Measurements from ENCODE around the gene WBP11.

Gene WBP11

GRCh38 chr12:14840616-14841015, 37.3 kb upstream of the WBP11 start:
- Histone ChIP-seq H3K4me3 (ENCODE audit: low read depth in 1 of 2, low read length in 2 of 2) (no peak overlapping the region), H3K9me3 (ENCODE audit: low read length) (no peaks in the 10 kb centered on the region), H3K36me3 (ENCODE audit: insufficient read depth, low read length) (no peaks in the 10 kb centered on the region), H3K27me3 (ENCODE audit: control insufficient read depth in 1 of 2, insufficient read depth in 2 of 2, low read length in 2 of 2) (no peaks in the 10 kb centered on the region), H3K9ac (ENCODE audit: low read length) (no peak overlapping the region), H3K27ac (ENCODE audit: low read depth, low read length) (no peak overlapping the region), H3K4me1 (ENCODE audit: insufficient read depth, low read length) (peaks cover 10% of the 10 kb centered on the region)

- Histone ChIP-seq H3K4me3 (ENCODE audit: low read depth in 1 of 2, low read length in 2 of 2) (no peak overlapping the region), H3K27me3 (ENCODE audit: control insufficient read depth in 1 of 2, insufficient read depth in 2 of 2, low read length in 2 of 2) (no peaks in the 10 kb centered on the region), H3K27ac (ENCODE audit: low read depth, low read length) (no peak overlapping the region), H3K4me1 (ENCODE audit: insufficient read depth, low read length) (peaks cover 10% of the 10 kb centered on the region), H3K9ac (ENCODE audit: low read length) (no peak overlapping the region), H3K36me3 (ENCODE audit: insufficient read depth, low read length) (no peaks in the 10 kb centered on the region), H3K9me3 (ENCODE audit: low read length) (no peaks in the 10 kb centered on the region)
Measured at GRCh38 chr12:14839262-14839661, 36.0 kb upstream of the WBP11 start.

GRCh38 chr12:14836336-14837210, 33.3 kb upstream of the WBP11 start:
- Histone ChIP-seq H3K9ac (ENCODE audit: low read length) (no peak overlapping the region), H3K9me3 (ENCODE audit: low read length) (no peaks in the 10 kb centered on the region), H3K4me3 (ENCODE audit: low read depth in 1 of 2, low read length in 2 of 2) (no peak overlapping the region), H3K27me3 (ENCODE audit: control insufficient read depth in 1 of 2, insufficient read depth in 2 of 2, low read length in 2 of 2) (no peaks in the 10 kb centered on the region), H3K4me1 (ENCODE audit: insufficient read depth, low read length) (peaks cover 3% of the 10 kb centered on the region), H3K27ac (ENCODE audit: low read depth, low read length) (no peak overlapping the region), H3K36me3 (ENCODE audit: insufficient read depth, low read length) (no peaks in the 10 kb centered on the region)

DNA sequence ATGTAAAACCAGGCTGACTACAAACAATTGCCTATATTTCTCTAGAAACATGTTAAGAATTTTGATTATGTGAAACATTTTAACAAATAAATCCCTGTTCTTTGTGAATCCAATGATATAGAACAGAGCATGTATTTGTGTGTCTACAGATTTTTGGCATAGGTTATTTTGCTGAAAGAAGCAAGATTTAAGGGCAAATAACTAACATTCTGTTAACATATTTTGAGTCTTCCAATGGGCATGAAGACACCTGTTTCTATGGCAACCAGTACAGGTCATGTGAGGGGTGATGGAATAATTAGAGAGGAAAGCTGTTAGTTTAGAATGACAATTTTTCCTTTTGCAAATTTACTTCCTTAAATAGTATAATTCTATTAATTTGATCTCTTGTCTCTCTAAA, 31.2 kb upstream of the WBP11 start:
- Histone ChIP-seq H3K36me3 (ENCODE audit: insufficient read depth, low read length) (no peaks in the 10 kb centered on the region), H3K4me1 (ENCODE audit: insufficient read depth, low read length) (no peaks in the 10 kb centered on the region)

GRCh38 chr12:14833952-14834351, 30.7 kb upstream of the WBP11 start:
- no peaks in the 10 kb centered on the region for H3K4me1 ChIP-seq (ENCODE audit: insufficient read depth, low read length)
- H3K4me3 ChIP-seq (ENCODE audit: low read depth in 1 of 2, low read length in 2 of 2): no peak overlapping the region
- no peaks in the 10 kb centered on the region for H3K36me3 ChIP-seq (ENCODE audit: insufficient read depth, low read length)
- no peak overlapping the region for H3K27ac ChIP-seq (ENCODE audit: low read depth, low read length)
- no peaks in the 10 kb centered on the region for H3K9me3 ChIP-seq (ENCODE audit: low read length)
- H3K27me3 ChIP-seq (ENCODE audit: control insufficient read depth in 1 of 2, insufficient read depth in 2 of 2, low read length in 2 of 2): no peaks in the 10 kb centered on the region
- H3K9ac ChIP-seq (ENCODE audit: low read length): no peak overlapping the region

More for the DNA sequence above, 31.2 kb upstream of the WBP11 start:
- H3K9me3 ChIP-seq (ENCODE audit: low read length): no peaks in the 10 kb centered on the region
- no peak overlapping the region for H3K9ac ChIP-seq (ENCODE audit: low read length)
- H3K27ac ChIP-seq (ENCODE audit: low read depth, low read length): no peak overlapping the region
- no peak overlapping the region for H3K4me3 ChIP-seq (ENCODE audit: low read depth in 1 of 2, low read length in 2 of 2)
- no peaks in the 10 kb centered on the region for H3K27me3 ChIP-seq (ENCODE audit: control insufficient read depth in 1 of 2, insufficient read depth in 2 of 2, low read length in 2 of 2)

DNA sequence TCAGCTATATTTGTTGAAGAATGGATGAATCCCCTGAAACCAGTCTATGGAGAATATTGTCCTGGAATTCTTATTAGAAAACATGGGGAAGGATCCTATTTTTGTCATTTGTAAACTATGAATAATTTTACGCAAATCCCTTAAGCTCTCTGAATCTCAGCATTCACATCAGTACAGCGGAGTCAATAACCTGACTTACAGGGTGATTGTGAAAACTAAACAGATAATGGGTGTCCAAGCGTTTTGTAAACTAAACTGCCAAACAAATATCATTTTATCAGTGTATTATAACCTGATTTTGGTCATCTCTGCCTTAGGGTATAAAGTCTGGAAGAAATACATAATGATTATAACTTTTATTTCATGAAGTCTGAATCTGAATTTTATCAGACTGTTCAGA, 30.1 kb upstream of the WBP11 start:
- H3K27me3 ChIP-seq (ENCODE audit: control insufficient read depth in 1 of 2, insufficient read depth in 2 of 2, low read length in 2 of 2): no peaks in the 10 kb centered on the region
- H3K36me3 ChIP-seq (ENCODE audit: insufficient read depth, low read length): no peaks in the 10 kb centered on the region
- H3K9ac ChIP-seq (ENCODE audit: low read length): no peak overlapping the region
- no peaks in the 10 kb centered on the region for H3K4me1 ChIP-seq (ENCODE audit: insufficient read depth, low read length)
- no peaks in the 10 kb centered on the region for H3K9me3 ChIP-seq (ENCODE audit: low read length)
- H3K4me3 ChIP-seq (ENCODE audit: low read depth in 1 of 2, low read length in 2 of 2): no peak overlapping the region
- H3K27ac ChIP-seq (ENCODE audit: low read depth, low read length): no peak overlapping the region

GRCh38 chr12:14828892-14829291, 25.6 kb upstream of the WBP11 start:
- Histone ChIP-seq H3K27ac (ENCODE audit: low read depth, low read length) (no peak overlapping the region), H3K9me3 (ENCODE audit: low read length) (no peaks in the 10 kb centered on the region), H3K4me1 (ENCODE audit: insufficient read depth, low read length) (no peaks in the 10 kb centered on the region), H3K4me3 (ENCODE audit: low read depth in 1 of 2, low read length in 2 of 2) (no peak overlapping the region), H3K9ac (ENCODE audit: low read length) (no peak overlapping the region), H3K36me3 (ENCODE audit: insufficient read depth, low read length) (no peaks in the 10 kb centered on the region), H3K27me3 (ENCODE audit: control insufficient read depth in 1 of 2, insufficient read depth in 2 of 2, low read length in 2 of 2) (no peaks in the 10 kb centered on the region)

GRCh38 chr12:14827043-14827442, 23.8 kb upstream of the WBP11 start:
- Histone ChIP-seq H3K4me1 (ENCODE audit: insufficient read depth, low read length) (no peaks in the 10 kb centered on the region), H3K9ac (ENCODE audit: low read length) (no peak overlapping the region), H3K27ac (ENCODE audit: low read depth, low read length) (no peak overlapping the region), H3K36me3 (ENCODE audit: insufficient read depth, low read length) (no peaks in the 10 kb centered on the region), H3K9me3 (ENCODE audit: low read length) (no peaks in the 10 kb centered on the region), H3K27me3 (ENCODE audit: control insufficient read depth in 1 of 2, insufficient read depth in 2 of 2, low read length in 2 of 2) (no peaks in the 10 kb centered on the region), H3K4me3 (ENCODE audit: low read depth in 1 of 2, low read length in 2 of 2) (no peak overlapping the region)

DNA sequence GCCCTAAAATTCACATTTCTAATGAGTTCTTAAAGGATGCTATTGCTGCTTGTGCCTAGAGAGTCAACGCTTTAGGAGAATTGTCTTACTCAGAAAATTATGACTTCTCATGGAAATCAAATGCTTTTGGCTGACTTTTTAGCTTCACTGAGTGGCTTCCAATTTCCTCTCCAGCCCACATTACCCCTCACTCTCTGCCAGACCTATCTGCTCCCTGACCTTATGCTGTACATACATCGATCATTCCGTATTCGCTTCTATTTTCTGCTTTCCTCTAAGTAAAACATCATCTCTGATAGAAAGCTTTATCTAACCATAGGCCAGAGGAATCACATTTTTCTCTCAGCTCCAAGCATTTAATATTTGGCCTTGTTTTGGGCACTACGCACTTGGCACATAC, 23.2 kb upstream of the WBP11 start:
- H3K4me3 ChIP-seq (ENCODE audit: low read depth in 1 of 2, low read length in 2 of 2): no peak overlapping the region
- no peak overlapping the region for H3K9ac ChIP-seq (ENCODE audit: low read length)
- H3K27ac ChIP-seq (ENCODE audit: low read depth, low read length): no peak overlapping the region
- H3K4me1 ChIP-seq (ENCODE audit: insufficient read depth, low read length): no peaks in the 10 kb centered on the region
- H3K9me3 ChIP-seq (ENCODE audit: low read length): no peaks in the 10 kb centered on the region
- no peaks in the 10 kb centered on the region for H3K36me3 ChIP-seq (ENCODE audit: insufficient read depth, low read length)
- H3K27me3 ChIP-seq (ENCODE audit: control insufficient read depth in 1 of 2, insufficient read depth in 2 of 2, low read length in 2 of 2): no peaks in the 10 kb centered on the region

DNA sequence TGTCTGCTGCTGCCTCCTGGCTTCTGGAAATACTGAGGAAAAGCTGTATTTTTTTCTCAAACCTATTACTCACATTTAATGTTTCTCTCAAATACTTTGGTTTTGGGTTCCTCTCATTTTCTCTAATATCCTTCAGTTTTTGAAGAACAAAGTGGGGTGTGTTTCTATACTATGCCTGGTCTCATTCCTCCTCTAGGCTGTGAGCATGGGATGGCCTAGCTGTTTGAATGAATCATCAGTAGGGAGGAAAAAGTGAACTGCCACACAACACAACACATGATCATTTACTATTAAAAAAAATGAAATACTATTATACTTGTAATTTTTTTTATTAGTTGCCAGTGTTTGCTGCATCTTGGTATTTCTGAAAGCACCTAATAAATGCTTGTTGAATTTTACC, 22.0 kb upstream of the WBP11 start:
- H3K4me1 ChIP-seq (ENCODE audit: insufficient read depth, low read length): no peaks in the 10 kb centered on the region
- no peak overlapping the region for H3K4me3 ChIP-seq (ENCODE audit: low read depth in 1 of 2, low read length in 2 of 2)
- H3K27ac ChIP-seq (ENCODE audit: low read depth, low read length): no peak overlapping the region
- H3K9ac ChIP-seq (ENCODE audit: low read length): no peak overlapping the region
- no peaks in the 10 kb centered on the region for H3K9me3 ChIP-seq (ENCODE audit: low read length)
- H3K36me3 ChIP-seq (ENCODE audit: insufficient read depth, low read length): no peaks in the 10 kb centered on the region
- H3K27me3 ChIP-seq (ENCODE audit: control insufficient read depth in 1 of 2, insufficient read depth in 2 of 2, low read length in 2 of 2): no peaks in the 10 kb centered on the region

- no peaks in the 10 kb centered on the region for H3K9me3 ChIP-seq (ENCODE audit: low read length)
- H3K4me3 ChIP-seq (ENCODE audit: low read depth in 1 of 2, low read length in 2 of 2): no peak overlapping the region
- H3K27me3 ChIP-seq (ENCODE audit: control insufficient read depth in 1 of 2, insufficient read depth in 2 of 2, low read length in 2 of 2): no peaks in the 10 kb centered on the region
- no peaks in the 10 kb centered on the region for H3K4me1 ChIP-seq (ENCODE audit: insufficient read depth, low read length)
- no peak overlapping the region for H3K27ac ChIP-seq (ENCODE audit: low read depth, low read length)
- H3K36me3 ChIP-seq (ENCODE audit: insufficient read depth, low read length): no peaks in the 10 kb centered on the region
- no peak overlapping the region for H3K9ac ChIP-seq (ENCODE audit: low read length)
Measured at GRCh38 chr12:14824012-14824634, 20.8 kb upstream of the WBP11 start.

DNA sequence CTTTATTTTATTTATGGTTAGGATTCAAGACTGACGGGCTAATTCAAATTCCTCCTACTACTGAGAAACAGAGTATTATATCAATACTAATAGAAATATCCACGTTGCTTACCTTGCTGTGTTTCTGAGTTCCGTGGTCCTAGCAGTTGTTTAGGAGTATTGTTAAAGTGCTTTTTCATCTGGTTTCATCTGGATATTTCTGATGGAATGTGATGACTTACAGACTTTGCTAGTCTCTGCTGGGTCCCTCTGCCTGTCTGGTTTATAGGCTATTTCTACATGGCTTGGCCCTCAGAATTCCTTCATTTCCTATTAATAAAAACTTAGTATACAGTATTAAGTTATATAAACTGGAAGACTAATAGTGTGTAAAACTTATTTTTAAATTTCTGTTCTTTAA, 10.7 kb upstream of the WBP11 start, which contains the start of gene SMCO3:
TSS of gene SMCO3 (minus strand) at position 169 of the 400 bp plus-strand sequence. CDS start 7,502 bp downstream, outside the sequence.
- H3K4me1 ChIP-seq (ENCODE audit: insufficient read depth, low read length): no peaks in the 10 kb centered on the region
- no peaks in the 10 kb centered on the region for H3K27me3 ChIP-seq (ENCODE audit: control insufficient read depth in 1 of 2, insufficient read depth in 2 of 2, low read length in 2 of 2)
- H3K4me3 ChIP-seq (ENCODE audit: low read depth in 1 of 2, low read length in 2 of 2): no peak within 1 kb of the TSS
- H3K9ac ChIP-seq (ENCODE audit: low read length): no peak within 1 kb of the TSS
- H3K36me3 ChIP-seq (ENCODE audit: insufficient read depth, low read length): no peaks in the 10 kb centered on the region
- no peaks in the 10 kb centered on the region for H3K9me3 ChIP-seq (ENCODE audit: low read length)
- H3K27ac ChIP-seq (ENCODE audit: low read depth, low read length): no peak within 1 kb of the TSS

Measured in muscle layer of colon (tissue), 2 donors.